Measurements from ENCODE around the gene FRYL.
A peak's percentile ranks its signal among the peaks of the same experiment; 100 is the strongest.

The FRYL gene

DNA sequence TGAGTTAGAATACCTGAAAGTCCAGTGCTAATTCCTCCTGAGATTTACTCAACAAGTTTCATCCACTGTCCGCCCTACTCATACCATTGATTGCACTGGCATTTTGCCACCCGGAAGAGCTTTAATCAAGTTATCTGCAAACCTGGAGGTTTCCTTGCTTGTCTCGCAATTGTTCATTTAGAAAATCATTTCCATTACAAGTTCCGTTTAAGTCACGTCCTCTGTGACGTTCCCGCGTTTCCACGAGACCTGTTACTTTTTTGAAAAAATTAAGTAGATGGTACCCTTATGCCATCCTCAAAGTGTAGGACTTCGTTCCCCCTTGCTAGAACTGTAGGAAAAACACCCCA lies 761 bp upstream of the FRYL start:
- Histone ChIP-seq H3K27ac (peak overlapping the region; percentile 81), H3K4me2 (ENCODE audit: low read length) (peak overlapping the region; percentile 67), H3K9ac (no peak overlapping the region), H3K79me2 (no peaks in the 10 kb centered on the region), H2AFZ (peak overlapping the region; percentile 78), H3K4me3 (ENCODE audit: low read depth, low read length) (peak overlapping the region; percentile 82), H3K4me1 (no peaks in the 10 kb centered on the region), H3K27me3 (ENCODE audit: control insufficient read depth, insufficient read depth, low read length) (no peaks in the 10 kb centered on the region), H3K36me3 (ENCODE audit: control insufficient read depth, insufficient read depth, low read length) (no peaks in the 10 kb centered on the region), H3K9me3 (ENCODE audit: control insufficient read depth, low read length) (no peaks in the 10 kb centered on the region)
- TF ChIP-seq CTCF (IDR thresholded peaks at IDR 0.05), result no peak

GRCh38 chr4:48779095-48779997 lies 733 bp downstream of the FRYL start:
- TF ChIP-seq CTCF (IDR thresholded peaks at IDR 0.05), result no peak
- peak overlapping the region; percentile 85 for H3K4me3 ChIP-seq (ENCODE audit: low read depth, low read length)
- H3K9ac ChIP-seq, result peak overlapping the region; percentile 84
- H3K27me3 ChIP-seq (ENCODE audit: control insufficient read depth, insufficient read depth, low read length), result no peaks in the 10 kb centered on the region
- peak overlapping the region; percentile 80 for H2AFZ ChIP-seq
- H3K79me2 ChIP-seq, result peaks cover 9% of the 10 kb centered on the region
- H3K27ac ChIP-seq, result peak overlapping the region; percentile 92
- H3K9me3 ChIP-seq (ENCODE audit: control insufficient read depth, low read length), result no peaks in the 10 kb centered on the region
- H3K36me3 ChIP-seq (ENCODE audit: control insufficient read depth, insufficient read depth, low read length), result no peaks in the 10 kb centered on the region
- peaks cover 2% of the 10 kb centered on the region for H3K4me1 ChIP-seq
- H3K4me2 ChIP-seq (ENCODE audit: low read length), result peak overlapping the region; percentile 90

DNA sequence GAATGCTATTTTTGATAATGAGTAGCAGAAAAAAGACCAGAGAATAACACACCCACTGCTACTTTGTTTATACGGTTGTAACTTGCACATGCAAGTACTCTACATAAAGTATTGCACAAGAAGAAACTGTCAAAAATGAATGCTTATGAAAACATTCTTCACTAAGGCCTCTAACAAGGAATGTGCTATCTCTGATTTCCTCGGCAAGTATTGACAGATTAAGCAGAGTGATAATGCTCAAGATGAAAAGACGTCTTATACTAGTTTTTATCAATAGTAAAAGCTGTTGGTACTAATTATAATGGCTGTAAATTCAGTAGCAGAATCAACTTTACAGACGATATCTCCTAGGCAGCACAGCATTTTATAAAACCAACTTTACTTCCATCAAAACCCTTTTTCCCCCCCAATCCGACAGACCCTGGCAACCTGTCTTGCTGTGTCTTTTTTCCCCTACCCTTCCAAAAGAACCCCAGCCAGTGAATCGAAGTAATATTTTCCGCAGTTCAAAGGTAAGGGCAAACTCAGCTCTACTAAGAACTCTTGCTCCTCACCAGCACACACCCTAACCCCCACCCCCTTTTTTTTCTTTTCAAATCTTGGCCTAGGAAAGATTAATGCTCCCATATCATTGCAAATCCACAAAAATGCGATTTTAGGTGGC lies 1.5 kb downstream of the FRYL start:
- H3K9me3 ChIP-seq (ENCODE audit: control insufficient read depth, low read length), result no peaks in the 10 kb centered on the region
- peak overlapping the region; percentile 92 for H3K27ac ChIP-seq
- H3K36me3 ChIP-seq (ENCODE audit: control insufficient read depth, insufficient read depth, low read length), result no peaks in the 10 kb centered on the region
- H3K4me1 ChIP-seq, result peaks cover 2% of the 10 kb centered on the region
- H2AFZ ChIP-seq, result peak overlapping the region; percentile 80
- no peaks in the 10 kb centered on the region for H3K27me3 ChIP-seq (ENCODE audit: control insufficient read depth, insufficient read depth, low read length)
- TF ChIP-seq CTCF (IDR thresholded peaks at IDR 0.05), result no peak
- H3K79me2 ChIP-seq, result peaks cover 9% of the 10 kb centered on the region
- H3K4me2 ChIP-seq (ENCODE audit: low read length), result peak overlapping the region; percentile 90
- H3K4me3 ChIP-seq (ENCODE audit: low read depth, low read length), result peak overlapping the region; percentile 85
- H3K9ac ChIP-seq, result peak overlapping the region; percentile 84

DNA sequence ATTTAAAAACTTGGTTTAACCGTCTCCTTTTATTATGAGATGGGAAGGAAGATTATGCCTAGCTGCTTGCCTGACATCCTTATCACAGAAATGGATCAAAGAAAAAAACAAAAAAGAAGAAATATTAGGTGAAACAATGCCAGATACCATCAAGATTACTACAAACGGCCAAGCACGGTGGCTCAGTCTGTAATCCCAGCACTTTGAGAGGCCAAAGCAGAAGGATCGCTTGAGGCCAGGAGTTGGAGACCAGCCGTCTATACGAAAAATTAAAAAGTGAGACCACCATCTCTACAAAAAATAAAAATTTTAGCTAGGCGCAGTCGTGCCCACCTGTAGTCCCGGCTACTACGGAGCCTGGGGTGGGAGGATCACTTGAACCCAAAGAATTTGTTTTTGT lies 2.3 kb downstream of the FRYL start:
- peaks cover 3% of the 10 kb centered on the region for H3K4me1 ChIP-seq
- H3K36me3 ChIP-seq (ENCODE audit: control insufficient read depth, insufficient read depth, low read length), result no peaks in the 10 kb centered on the region
- peak overlapping the region; percentile 90 for H3K4me2 ChIP-seq (ENCODE audit: low read length)
- H3K79me2 ChIP-seq, result peaks cover 14% of the 10 kb centered on the region
- peak overlapping the region; percentile 92 for H3K27ac ChIP-seq
- H3K27me3 ChIP-seq (ENCODE audit: control insufficient read depth, insufficient read depth, low read length), result no peaks in the 10 kb centered on the region
- no peak overlapping the region for H3K9ac ChIP-seq
- H3K4me3 ChIP-seq (ENCODE audit: low read depth, low read length), result peak overlapping the region; percentile 85
- H2AFZ ChIP-seq, result no peak overlapping the region
- no peak for TF ChIP-seq CTCF (IDR thresholded peaks at IDR 0.05)
- H3K9me3 ChIP-seq (ENCODE audit: control insufficient read depth, low read length), result no peaks in the 10 kb centered on the region
